ENCODE results near the gene REPIN1.

REPIN1 gene

GRCh38 chr7:150337179-150337578, 31.4 kb upstream of the REPIN1 start:
- FAIRE-seq (no peak), DNase-seq (ENCODE audit: low spot score) (no peak)

GRCh38 chr7:150337659-150338081, 31.0 kb upstream of the REPIN1 start:
- FAIRE-seq: no peak

GRCh38 chr7:150338166-150338829, 30.3 kb upstream of the REPIN1 start:
- DNase-seq (ENCODE audit: low spot score): no peak
- FAIRE-seq: no peak

More at GRCh38 chr7:150337659-150338081, 31.0 kb upstream of the REPIN1 start:
- no peak for DNase-seq (ENCODE audit: low spot score)

GRCh38 chr7:150339409-150339809, 29.2 kb upstream of the REPIN1 start:
- DNase-seq (ENCODE audit: low spot score): no peak
- no peak for FAIRE-seq

- DNase-seq (ENCODE audit: low spot score) (peak; percentile 22), FAIRE-seq (no peak)
Observed at GRCh38 chr7:150340024-150340749, 28.4 kb upstream of the REPIN1 start.

- DNase-seq (ENCODE audit: low spot score) (no peak), FAIRE-seq (no peak)
Observed at GRCh38 chr7:150340875-150341262, 27.8 kb upstream of the REPIN1 start.

GRCh38 chr7:150341263-150342120, 27.1 kb upstream of the REPIN1 start, which contains the start of gene RARRES2:
RARRES2 (minus strand) TSS chr7:150341629; CDS start chr7:150340609, 1,020 bp downstream.
- DNase-seq (ENCODE audit: low spot score): no peak
- no peak for FAIRE-seq

- DNase-seq (ENCODE audit: low spot score) (no peak), FAIRE-seq (no peak)
Observed at GRCh38 chr7:150342121-150342408, 26.6 kb upstream of the REPIN1 start.

- FAIRE-seq (no peak), DNase-seq (ENCODE audit: low spot score) (no peak)
Observed at GRCh38 chr7:150343225-150343624, 25.4 kb upstream of the REPIN1 start.

- FAIRE-seq: no peak
- DNase-seq (ENCODE audit: low spot score): no peak
Observed at GRCh38 chr7:150344299-150344698, 24.3 kb upstream of the REPIN1 start.

- FAIRE-seq: no peak
- no peak for DNase-seq (ENCODE audit: low spot score)
Observed at GRCh38 chr7:150345012-150345411, 23.6 kb upstream of the REPIN1 start.

GRCh38 chr7:150346922-150347321, 21.7 kb upstream of the REPIN1 start:
- no peak for FAIRE-seq

GRCh38 chr7:150351587-150352194, 16.9 kb upstream of the REPIN1 start:
- no peak for FAIRE-seq

More at GRCh38 chr7:150346922-150347321, 21.7 kb upstream of the REPIN1 start:
- DNase-seq (ENCODE audit: low spot score): no peak

GRCh38 chr7:150355666-150356059, 13.0 kb upstream of the REPIN1 start:
- FAIRE-seq (no peak), DNase-seq (ENCODE audit: low spot score) (no peak)

More at GRCh38 chr7:150351587-150352194, 16.9 kb upstream of the REPIN1 start:
- no peak for DNase-seq (ENCODE audit: low spot score)

GRCh38 chr7:150356265-150356897, 12.2 kb upstream of the REPIN1 start:
- FAIRE-seq (no peak), DNase-seq (ENCODE audit: low spot score) (no peak)

- DNase-seq (ENCODE audit: low spot score) (peak; percentile 4), FAIRE-seq (no peak)
Observed at GRCh38 chr7:150357270-150357669, 11.4 kb upstream of the REPIN1 start.

GRCh38 chr7:150357771-150358427, 10.7 kb upstream of the REPIN1 start:
- peak; percentile 11 for DNase-seq (ENCODE audit: low spot score)
- no peak for FAIRE-seq

- no peak for FAIRE-seq
- DNase-seq (ENCODE audit: low spot score): no peak
Observed at GRCh38 chr7:150358433-150358832, 10.2 kb upstream of the REPIN1 start.

GRCh38 chr7:150358988-150359621, 9.5 kb upstream of the REPIN1 start:
- DNase-seq (ENCODE audit: low spot score) (no peak), FAIRE-seq (no peak)
